ENCODE results near the gene C1QC.

C1QC gene

GRCh38 chr1:22629886-22630285, 13.5 kb upstream of the C1QC start:
- Histone ChIP-seq H3K9me3 (ENCODE audit: control insufficient read depth, insufficient read depth, low read length) (no peaks in the 10 kb centered on the region), H3K4me1 (ENCODE audit: insufficient read depth, low read length) (peaks cover 16% of the 10 kb centered on the region), H3K36me3 (ENCODE audit: insufficient read depth, low read length) (no peaks in the 10 kb centered on the region), H3K9ac (ENCODE audit: low read depth, low read length) (no peak overlapping the region)

- no peaks in the 10 kb centered on the region for H3K36me3 ChIP-seq (ENCODE audit: insufficient read depth, low read length)
- no peaks in the 10 kb centered on the region for H3K9me3 ChIP-seq (ENCODE audit: control insufficient read depth, insufficient read depth, low read length)
- peaks cover 16% of the 10 kb centered on the region for H3K4me1 ChIP-seq (ENCODE audit: insufficient read depth, low read length)
- no peak overlapping the region for H3K9ac ChIP-seq (ENCODE audit: low read depth, low read length)
These were observed 9.6 kb upstream of the C1QC start for GRCh38 chr1:22633697-22634463.

GRCh38 chr1:22635436-22635835, 8.0 kb upstream of the C1QC start:
- Histone ChIP-seq H3K4me1 (ENCODE audit: insufficient read depth, low read length) (peaks cover 6% of the 10 kb centered on the region; the same call in 1 of the 2 replicates), H3K36me3 (ENCODE audit: insufficient read depth, low read length) (no peaks in the 10 kb centered on the region), H3K9me3 (ENCODE audit: control insufficient read depth, insufficient read depth, low read length) (no peaks in the 10 kb centered on the region), H3K9ac (ENCODE audit: low read depth, low read length) (no peak overlapping the region)

GRCh38 chr1:22636353-22636752, 7.1 kb upstream of the C1QC start, which contains the start of gene C1QA:
Gene C1QA, plus strand, starts transcription at chr1:22636628. Its CDS starts 989 bp downstream, at chr1:22637617.
- peaks cover 2% of the 10 kb centered on the region; the same call in 1 of the 2 replicates for H3K4me1 ChIP-seq (ENCODE audit: insufficient read depth, low read length)
- no peak within 1 kb of the TSS for H3K9ac ChIP-seq (ENCODE audit: low read depth, low read length)
- H3K9me3 ChIP-seq (ENCODE audit: control insufficient read depth, insufficient read depth, low read length): no peaks in the 10 kb centered on the region
- H3K36me3 ChIP-seq (ENCODE audit: insufficient read depth, low read length): no peaks in the 10 kb centered on the region

GRCh38 chr1:22636927-22637326, 6.5 kb upstream of the C1QC start:
- no peaks in the 10 kb centered on the region for H3K36me3 ChIP-seq (ENCODE audit: insufficient read depth, low read length)

GRCh38 chr1:22637907-22638445, 5.5 kb upstream of the C1QC start:
- Histone ChIP-seq H3K36me3 (ENCODE audit: insufficient read depth, low read length) (no peaks in the 10 kb centered on the region), H3K9ac (ENCODE audit: low read depth, low read length) (no peak overlapping the region), H3K9me3 (ENCODE audit: control insufficient read depth, insufficient read depth, low read length) (no peaks in the 10 kb centered on the region), H3K4me1 (ENCODE audit: insufficient read depth, low read length) (peaks cover 4% of the 10 kb centered on the region; the same call in 1 of the 2 replicates)

More at GRCh38 chr1:22636927-22637326, 6.5 kb upstream of the C1QC start:
- Histone ChIP-seq H3K9me3 (ENCODE audit: control insufficient read depth, insufficient read depth, low read length) (no peaks in the 10 kb centered on the region), H3K4me1 (ENCODE audit: insufficient read depth, low read length) (peaks cover 4% of the 10 kb centered on the region; the same call in 1 of the 2 replicates), H3K9ac (ENCODE audit: low read depth, low read length) (no peak overlapping the region)

- Histone ChIP-seq H3K9ac (ENCODE audit: low read depth, low read length) (no peak overlapping the region), H3K4me1 (ENCODE audit: insufficient read depth, low read length) (peaks cover 4% of the 10 kb centered on the region; the same call in 1 of the 2 replicates), H3K9me3 (ENCODE audit: control insufficient read depth, insufficient read depth, low read length) (no peaks in the 10 kb centered on the region), H3K36me3 (ENCODE audit: insufficient read depth, low read length) (no peaks in the 10 kb centered on the region)
These were observed 4.8 kb upstream of the C1QC start for GRCh38 chr1:22638476-22639234.

GRCh38 chr1:22639286-22639685, 4.1 kb upstream of the C1QC start:
- H3K9ac ChIP-seq (ENCODE audit: low read depth, low read length): no peak overlapping the region

GRCh38 chr1:22641247-22641646, 2.2 kb upstream of the C1QC start:
- no peaks in the 10 kb centered on the region for H3K9me3 ChIP-seq (ENCODE audit: control insufficient read depth, insufficient read depth, low read length)
- no peaks in the 10 kb centered on the region for H3K36me3 ChIP-seq (ENCODE audit: insufficient read depth, low read length)
- no peak overlapping the region for H3K9ac ChIP-seq (ENCODE audit: low read depth, low read length)
- peaks cover 4% of the 10 kb centered on the region; the same call in 1 of the 2 replicates for H3K4me1 ChIP-seq (ENCODE audit: insufficient read depth, low read length)

More at GRCh38 chr1:22639286-22639685, 4.1 kb upstream of the C1QC start:
- H3K4me1 ChIP-seq (ENCODE audit: insufficient read depth, low read length): peaks cover 4% of the 10 kb centered on the region; the same call in 1 of the 2 replicates
- H3K9me3 ChIP-seq (ENCODE audit: control insufficient read depth, insufficient read depth, low read length): no peaks in the 10 kb centered on the region
- no peaks in the 10 kb centered on the region for H3K36me3 ChIP-seq (ENCODE audit: insufficient read depth, low read length)

GRCh38 chr1:22641906-22642636, 1.4 kb upstream of the C1QC start:
- Histone ChIP-seq H3K9me3 (ENCODE audit: control insufficient read depth, insufficient read depth, low read length) (no peaks in the 10 kb centered on the region), H3K36me3 (ENCODE audit: insufficient read depth, low read length) (no peaks in the 10 kb centered on the region), H3K9ac (ENCODE audit: low read depth, low read length) (no peak overlapping the region), H3K4me1 (ENCODE audit: insufficient read depth, low read length) (peaks cover 4% of the 10 kb centered on the region; the same call in 1 of the 2 replicates)

- Histone ChIP-seq H3K36me3 (ENCODE audit: insufficient read depth, low read length) (no peaks in the 10 kb centered on the region), H3K9me3 (ENCODE audit: control insufficient read depth, insufficient read depth, low read length) (no peaks in the 10 kb centered on the region), H3K4me1 (ENCODE audit: insufficient read depth, low read length) (peaks cover 4% of the 10 kb centered on the region; the same call in 1 of the 2 replicates), H3K9ac (ENCODE audit: low read depth, low read length) (no peak overlapping the region)
These were observed 495 bp downstream of the C1QC start for GRCh38 chr1:22643928-22644327.

- Histone ChIP-seq H3K36me3 (ENCODE audit: insufficient read depth, low read length) (no peaks in the 10 kb centered on the region), H3K4me1 (ENCODE audit: insufficient read depth, low read length) (peaks cover 4% of the 10 kb centered on the region; the same call in 1 of the 2 replicates), H3K9me3 (ENCODE audit: control insufficient read depth, insufficient read depth, low read length) (no peaks in the 10 kb centered on the region), H3K9ac (ENCODE audit: low read depth, low read length) (no peak overlapping the region)
These were observed 2.5 kb downstream of the C1QC start for GRCh38 chr1:22645931-22646330.

GRCh38 chr1:22646384-22646783, 3.0 kb downstream of the C1QC start:
- no peak overlapping the region for H3K9ac ChIP-seq (ENCODE audit: low read depth, low read length)
- no peaks in the 10 kb centered on the region for H3K9me3 ChIP-seq (ENCODE audit: control insufficient read depth, insufficient read depth, low read length)

More at GRCh38 chr1:22646384-22646783, 3.0 kb downstream of the C1QC start:
- Histone ChIP-seq H3K4me1 (ENCODE audit: insufficient read depth, low read length) (peaks cover 4% of the 10 kb centered on the region; the same call in 1 of the 2 replicates), H3K36me3 (ENCODE audit: insufficient read depth, low read length) (no peaks in the 10 kb centered on the region)

All from ES-I3 (cell line).